GM12878 (cell line): ENCODE measurements around the gene STRBP. TPM values are rescaled to one million over a fixed set of nuclear protein-coding genes. Genes with fewer than 3 reads are reported as not detected.

Experiments
- ATAC-seq: fragments of 200-7000 bp; cut with Tn5 transposase; 3 replicates; pipeline ENCODE4 v1.9.1; 2020; ENCODE audit warnings: mild to moderate bottlenecking, moderate library complexity
- BruUV-seq: library from RNA; stranded (reverse); fragments of 400-500 nt; replicated peaks from 2 replicates; lab custom pipeline; 2021; lab: Mats Ljungman, UMichigan
- CTCF ChIA-PET: fragments of 300-600 bp; sonication (Branson Sonifier 250); formaldehyde crosslinking; extraction: SDS; loops from one replicate; lab custom pipeline; 2021; ENCODE audit warnings: inconsistent platforms; lab: Yijun Ruan, JAX
- POLR2A ChIA-PET: fragments of 350-600 bp; formaldehyde crosslinking; extraction: SDS; loops from one replicate; lab custom pipeline; 2021; ENCODE audit warnings: inconsistent platforms; lab: Charles Lee
- RAD21 ChIA-PET: fragments of 300-600 bp; sonication (Branson Sonifier 250); formaldehyde crosslinking; loops from one replicate; lab custom pipeline; 2023; ENCODE audit warnings: antibody characterized with exemption; ENCODE audit not compliant: unreplicated experiment; lab: Charles Lee
- SMC1A ChIA-PET: fragments of 300-600 bp; sonication (Branson Sonifier 250); formaldehyde crosslinking; loops from one replicate; lab custom pipeline; 2023; ENCODE audit not compliant: unreplicated experiment, uncharacterized antibody; lab: Charles Lee
- DNase-seq: peaks from one replicate; pipeline ENCODE4 v3.0.0-alpha.2; 2011; ENCODE audit warnings: low read depth, low spot score
- FAIRE-seq: peaks from 3 replicates; lab custom pipeline; 2011; peaks lifted over from hg19 to GRCh38; lab: Jason Lieb, UNC
- H2AFZ ChIP-seq: 2 replicates; pipeline ENCODE4 v1.6.0; 2011; ENCODE audit warnings: low read depth, low read length, control low read depth; ENCODE audit not compliant: control insufficient read depth
- H3K27ac ChIP-seq: 2 replicates; pipeline ENCODE4 v1.5.1; 2011; ENCODE audit warnings: control low read depth; ENCODE audit not compliant: control insufficient read depth, insufficient read depth
- H3K27me3 ChIP-seq, 2 experiments: replicated peaks in 1 of 2; 2 replicates each; pipeline versions ENCODE4 v1.6.0 to v1.6.1; 2011; ENCODE audit warnings: low read length in 1 of 2; ENCODE audit not compliant: control insufficient read depth in 2 of 2, insufficient read depth in 2 of 2
- H3K36me3 ChIP-seq, 2 experiments: 2 replicates each; pipeline ENCODE4 v1.5.1; 2011; ENCODE audit warnings: low read length in 1 of 2; ENCODE audit not compliant: control insufficient read depth in 2 of 2, insufficient read depth in 2 of 2
- H3K4me1 ChIP-seq: 2 replicates; pipeline ENCODE4 v1.6.1; 2011; ENCODE audit warnings: mild to moderate bottlenecking, low read length, moderate library complexity, mixed read lengths; ENCODE audit not compliant: control insufficient read depth, insufficient read depth
- H3K4me2 ChIP-seq: 2 replicates; pipeline ENCODE4 v1.6.0; 2011; ENCODE audit warnings: control low read depth; ENCODE audit not compliant: control insufficient read depth, insufficient read depth
- H3K4me3 ChIP-seq: fragments of 200-600 bp; sonication (generic); 2 replicates; pipeline ENCODE4 v1.5.1; 2016
- H3K79me2 ChIP-seq: 2 replicates; pipeline ENCODE4 v1.6.0; 2011; ENCODE audit warnings: low read length; ENCODE audit not compliant: control insufficient read depth, insufficient read depth
- H3K9ac ChIP-seq: 2 replicates; pipeline ENCODE4 v1.8.0; 2011; ENCODE audit warnings: low read length, control low read depth, mixed read lengths; ENCODE audit not compliant: control insufficient read depth, insufficient read depth
- H3K9me3 ChIP-seq: replicated peaks from 3 replicates; pipeline ENCODE4 v1.5.1; 2011; ENCODE audit warnings: mild to moderate bottlenecking, low read length; ENCODE audit not compliant: control insufficient read depth, insufficient read depth
- H4K20me1 ChIP-seq: 2 replicates; pipeline ENCODE4 v1.6.0; 2011; ENCODE audit not compliant: control insufficient read depth, insufficient read depth
- KAT2A ChIP-seq: conservative IDR thresholded peaks from 2 replicates; pipeline ENCODE4 v1.6.1; 2011; ENCODE audit warnings: low read depth, low read length; ENCODE audit not compliant: control insufficient read depth
- LARP7 ChIP-seq: fragments of 450-650 bp; IDR thresholded peaks from 2 replicates; pipeline ENCODE4 v1.6.1; 2017; ENCODE audit warnings: mild to moderate bottlenecking
- MYC ChIP-seq: IDR thresholded peaks from 2 replicates; pipeline ENCODE4 v1.6.1; 2011; ENCODE audit warnings: mild to moderate bottlenecking, low read length, moderate library complexity, inconsistent platforms; ENCODE audit not compliant: insufficient read depth, insufficient replicate concordance, insufficient read length, severe bottlenecking
- NFXL1 ChIP-seq: fragments of 450-650 bp; IDR thresholded peaks from 2 replicates; pipeline ENCODE4 v1.6.1; 2017; ENCODE audit warnings: antibody characterized with exemption, mild to moderate bottlenecking, borderline replicate concordance
- POLR2AphosphoS5 ChIP-seq: IDR thresholded peaks from 2 replicates; pipeline ENCODE4 v1.6.1; 2011; ENCODE audit warnings: mild to moderate bottlenecking, low read length, inconsistent platforms
- RAD21 ChIP-seq: IDR thresholded peaks from 2 replicates; pipeline ENCODE4 v1.6.1; 2011; ENCODE audit warnings: mild to moderate bottlenecking, low read depth, low read length, moderate library complexity; ENCODE audit not compliant: insufficient read depth
- RAD51 ChIP-seq: fragments of 450-650 bp; IDR thresholded peaks from 2 replicates; pipeline ENCODE4 v1.6.1; 2016; ENCODE audit warnings: moderate library complexity, mild to moderate bottlenecking, inconsistent platforms
- SREBF2 ChIP-seq: IDR thresholded peaks from 2 replicates; pipeline ENCODE4 v1.6.1; 2012; ENCODE audit warnings: mild to moderate bottlenecking, low read length
- YY1 ChIP-seq: IDR thresholded peaks from 2 replicates; pipeline ENCODE4 v1.6.1; 2011; ENCODE audit warnings: low read depth, mild to moderate bottlenecking, low read length
- ZNF217 ChIP-seq: fragments of 450-650 bp; IDR thresholded peaks from 2 replicates; pipeline ENCODE4 v1.6.1; 2017; ENCODE audit warnings: antibody characterized with exemption, mild to moderate bottlenecking
- ZNF24 ChIP-seq: fragments of 450-650 bp; IDR thresholded peaks from 2 replicates; pipeline ENCODE4 v1.6.1; 2017; ENCODE audit warnings: antibody characterized with exemption, mild to moderate bottlenecking
- WGBS: methylation state at CpG from one replicate; pipeline ENCODE4 v1.1.6; 2016; ENCODE audit warnings: low lambda C conversion rate; ENCODE audit not compliant: insufficient replicate concordance, insufficient coverage; ENCODE audit errors: missing lambda C conversion rate; 5-methylcytosine and 5-hydroxymethylcytosine counted together
- in situ Hi-C: fragments of 300-500 bp; cut with MboI; formaldehyde crosslinking; loops from 9 replicates; pipeline ENCODE4 v1.14.3; 2018; ENCODE audit warnings: mixed read lengths
- intact Hi-C: fragments of 100-400 bp; cut with micrococcal nuclease; formaldehyde crosslinking; loops from one replicate; pipeline ENCODE4 v1.14.2; 2022; ENCODE audit not compliant: unreplicated experiment
- polyA plus RNA-seq, 11 experiments: library from polyadenylated mRNA; depleted of rRNA in 4 of 11; unstranded in 6 of 11; stranded (reverse) in 5 of 11; fragments of >200 nt; fragmentation: Nextera tagmentation in 4 of 11; fragmentation: Illumina TruSeq in 1 of 11; extraction: Ambion mirVana in 4 of 11; extraction: Trizol in 1 of 11; gene quantifications; 1 replicate in 1 of 11; 2 replicates in 10 of 11; pipeline versions ENCODE4 v1.2.1 to v1.2.3, GENCODE V29; 2011 to 2016; ENCODE audit warnings: inconsistent platforms in 2 of 11, missing spikeins in 2 of 11, low read depth in 1 of 11
- total RNA-seq, 4 experiments: library from RNA; depleted of rRNA in 3 of 4; stranded (reverse); fragments of >200 nt in 3 of 4; fragmentation: Illumina TruSeq in 1 of 4; extraction: Trizol in 1 of 4; gene quantifications; 2 replicates each; pipeline versions ENCODE4 v1.2.1 to v1.2.3, GENCODE V29; 2013 to 2021
- TF ChIP-seq, protein P1 (sequence below): fragments of 450-650 bp; IDR thresholded peaks from 2 replicates; pipeline ENCODE4 v1.6.1; 2016; ENCODE audit warnings: mild to moderate bottlenecking
- TF ChIP-seq, protein P2 (sequence below), 3 experiments: IDR thresholded peaks in 2 of 3; conservative IDR thresholded peaks in 1 of 3; 2 replicates each; pipeline ENCODE4 v1.5.1; 2011; ENCODE audit warnings: low read depth in 3 of 3, low read length in 3 of 3, mild to moderate bottlenecking in 3 of 3, control low read depth in 2 of 3, moderate library complexity in 2 of 3, inconsistent platforms in 1 of 3, mixed read lengths in 1 of 3; ENCODE audit not compliant: control insufficient read depth in 2 of 3, insufficient read depth in 1 of 3; ENCODE audit errors: extremely low read depth in 1 of 3
- TF ChIP-seq, protein P3 (sequence below): fragments of 450-650 bp; conservative IDR thresholded peaks from 2 replicates; pipeline ENCODE4 v1.6.1; 2017; ENCODE audit warnings: mild to moderate bottlenecking, moderate library complexity
- TF ChIP-seq, protein P4 (sequence below): IDR thresholded peaks from 2 replicates; pipeline ENCODE4 v1.6.1; 2011; ENCODE audit warnings: low read depth, low read length, improper control_type of control experiment, borderline replicate concordance
- TF ChIP-seq, protein P5 (sequence below): fragments of 450-650 bp; IDR thresholded peaks from 2 replicates; pipeline ENCODE4 v1.6.1; 2014; ENCODE audit warnings: mild to moderate bottlenecking

Gene STRBP
- total and polyA plus RNA-seq, 10 of the 15 experiments (the other 5 are each of a cell fraction or from before 2014, with no cell fraction given) = 31.0 to 96.8 (median 71.4) TPM

DNA sequence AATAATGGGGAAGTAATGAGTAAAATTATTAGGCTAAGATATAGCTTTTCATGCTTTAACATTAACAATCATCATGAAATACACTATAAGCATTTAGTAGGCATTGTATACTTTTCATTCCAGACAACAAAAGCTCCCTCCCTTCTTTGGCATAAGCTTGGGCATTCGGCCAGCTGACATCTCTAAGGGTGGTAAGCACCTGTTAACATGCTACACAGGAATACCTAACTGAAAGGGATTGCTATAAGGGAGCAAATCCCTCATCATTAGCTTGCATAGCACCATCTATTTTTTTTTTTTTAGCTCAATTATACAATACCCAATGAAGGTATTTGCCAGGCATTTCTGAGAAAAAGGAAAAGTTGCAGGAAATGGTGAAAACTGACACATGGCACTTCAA is 16.6 kb downstream of the STRBP start:
- Histone ChIP-seq H3K4me2 (no peak overlapping the region), H3K9ac (no peak overlapping the region), H3K36me3 (no peaks in the 10 kb centered on the region), H3K9me3 (no peaks in the 10 kb centered on the region; the same call in 2 of the 3 replicates), H4K20me1 (no peaks in the 10 kb centered on the region; the same call in 1 of the 2 replicates), H3K27ac (no peak overlapping the region), H3K27me3 (no peaks in the 10 kb centered on the region), H2AFZ (no peak overlapping the region), H3K79me2 (peaks cover 80% of the 10 kb centered on the region), H3K4me1 (no peaks in the 10 kb centered on the region), H3K4me3 (no peak overlapping the region)
- in situ Hi-C loops = no loop called here
- ChIA-PET RAD21 (interaction anchor here (0.6 to 1.5 kb wide), 5 partner anchors 9 to 148 kb away, joined by 3 to 6 read pairs (median 3); no protein-coding TSS in a partner anchor), POLR2A (interaction anchor here (0.5 to 1.4 kb wide), 7 partner anchors 8 to 263 kb away, joined by 3 to 6 read pairs (median 4); no protein-coding TSS in a partner anchor), SMC1A (interaction anchor here (1.0 to 8.6 kb wide), 7 partner anchors 9 to 98 kb away, joined by 3 to 83 read pairs (median 6); partner anchors contain the start of gene STRBP), CTCF (interaction anchor here (0.6 to 2.2 kb wide), 9 partner anchors 9 to 169 kb away, joined by 3 to 14 read pairs (median 4); no protein-coding TSS in a partner anchor)
- no TSS peak for BruUV-seq
- no peak for FAIRE-seq
- 50% methylated on average over 1 of the region's 1 CpG for WGBS
- DNase-seq = no peak
- ATAC-seq = no peak
- intact Hi-C loops = no loop called here
- TF ChIP-seq, protein P1, sequence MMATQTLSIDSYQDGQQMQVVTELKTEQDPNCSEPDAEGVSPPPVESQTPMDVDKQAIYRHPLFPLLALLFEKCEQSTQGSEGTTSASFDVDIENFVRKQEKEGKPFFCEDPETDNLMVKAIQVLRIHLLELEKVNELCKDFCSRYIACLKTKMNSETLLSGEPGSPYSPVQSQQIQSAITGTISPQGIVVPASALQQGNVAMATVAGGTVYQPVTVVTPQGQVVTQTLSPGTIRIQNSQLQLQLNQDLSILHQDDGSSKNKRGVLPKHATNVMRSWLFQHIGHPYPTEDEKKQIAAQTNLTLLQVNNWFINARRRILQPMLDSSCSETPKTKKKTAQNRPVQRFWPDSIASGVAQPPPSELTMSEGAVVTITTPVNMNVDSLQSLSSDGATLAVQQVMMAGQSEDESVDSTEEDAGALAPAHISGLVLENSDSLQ = no peak
- TF ChIP-seq MYC (no peak), KAT2A (no peak), ZNF217 (no peak), RAD51 (no peak), SREBF2 (no peak), POLR2AphosphoS5 (no peak), RAD21 (no peak), LARP7 (no peak), YY1 (no peak), ZNF24 (no peak), NFXL1 (no peak)
- TF ChIP-seq, protein P2, sequence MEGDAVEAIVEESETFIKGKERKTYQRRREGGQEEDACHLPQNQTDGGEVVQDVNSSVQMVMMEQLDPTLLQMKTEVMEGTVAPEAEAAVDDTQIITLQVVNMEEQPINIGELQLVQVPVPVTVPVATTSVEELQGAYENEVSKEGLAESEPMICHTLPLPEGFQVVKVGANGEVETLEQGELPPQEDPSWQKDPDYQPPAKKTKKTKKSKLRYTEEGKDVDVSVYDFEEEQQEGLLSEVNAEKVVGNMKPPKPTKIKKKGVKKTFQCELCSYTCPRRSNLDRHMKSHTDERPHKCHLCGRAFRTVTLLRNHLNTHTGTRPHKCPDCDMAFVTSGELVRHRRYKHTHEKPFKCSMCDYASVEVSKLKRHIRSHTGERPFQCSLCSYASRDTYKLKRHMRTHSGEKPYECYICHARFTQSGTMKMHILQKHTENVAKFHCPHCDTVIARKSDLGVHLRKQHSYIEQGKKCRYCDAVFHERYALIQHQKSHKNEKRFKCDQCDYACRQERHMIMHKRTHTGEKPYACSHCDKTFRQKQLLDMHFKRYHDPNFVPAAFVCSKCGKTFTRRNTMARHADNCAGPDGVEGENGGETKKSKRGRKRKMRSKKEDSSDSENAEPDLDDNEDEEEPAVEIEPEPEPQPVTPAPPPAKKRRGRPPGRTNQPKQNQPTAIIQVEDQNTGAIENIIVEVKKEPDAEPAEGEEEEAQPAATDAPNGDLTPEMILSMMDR (IDR thresholded peaks at IDR 0.05 in 2 of 3, conservative IDR thresholded peaks at IDR 0.05 in 1 of 3; ENCODE audit: control insufficient read depth in 2 of 3, extremely low read depth in 1 of 3, insufficient read depth in 1 of 3, low read depth in 3 of 3, low read length in 3 of 3) = no peak
- TF ChIP-seq, protein P3, sequence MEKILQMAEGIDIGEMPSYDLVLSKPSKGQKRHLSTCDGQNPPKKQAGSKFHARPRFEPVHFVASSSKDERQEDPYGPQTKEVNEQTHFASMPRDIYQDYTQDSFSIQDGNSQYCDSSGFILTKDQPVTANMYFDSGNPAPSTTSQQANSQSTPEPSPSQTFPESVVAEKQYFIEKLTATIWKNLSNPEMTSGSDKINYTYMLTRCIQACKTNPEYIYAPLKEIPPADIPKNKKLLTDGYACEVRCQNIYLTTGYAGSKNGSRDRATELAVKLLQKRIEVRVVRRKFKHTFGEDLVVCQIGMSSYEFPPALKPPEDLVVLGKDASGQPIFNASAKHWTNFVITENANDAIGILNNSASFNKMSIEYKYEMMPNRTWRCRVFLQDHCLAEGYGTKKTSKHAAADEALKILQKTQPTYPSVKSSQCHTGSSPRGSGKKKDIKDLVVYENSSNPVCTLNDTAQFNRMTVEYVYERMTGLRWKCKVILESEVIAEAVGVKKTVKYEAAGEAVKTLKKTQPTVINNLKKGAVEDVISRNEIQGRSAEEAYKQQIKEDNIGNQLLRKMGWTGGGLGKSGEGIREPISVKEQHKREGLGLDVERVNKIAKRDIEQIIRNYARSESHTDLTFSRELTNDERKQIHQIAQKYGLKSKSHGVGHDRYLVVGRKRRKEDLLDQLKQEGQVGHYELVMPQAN = no peak
- TF ChIP-seq, protein P4, sequence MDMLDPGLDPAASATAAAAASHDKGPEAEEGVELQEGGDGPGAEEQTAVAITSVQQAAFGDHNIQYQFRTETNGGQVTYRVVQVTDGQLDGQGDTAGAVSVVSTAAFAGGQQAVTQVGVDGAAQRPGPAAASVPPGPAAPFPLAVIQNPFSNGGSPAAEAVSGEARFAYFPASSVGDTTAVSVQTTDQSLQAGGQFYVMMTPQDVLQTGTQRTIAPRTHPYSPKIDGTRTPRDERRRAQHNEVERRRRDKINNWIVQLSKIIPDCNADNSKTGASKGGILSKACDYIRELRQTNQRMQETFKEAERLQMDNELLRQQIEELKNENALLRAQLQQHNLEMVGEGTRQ = no peak
- TF ChIP-seq, protein P5, sequence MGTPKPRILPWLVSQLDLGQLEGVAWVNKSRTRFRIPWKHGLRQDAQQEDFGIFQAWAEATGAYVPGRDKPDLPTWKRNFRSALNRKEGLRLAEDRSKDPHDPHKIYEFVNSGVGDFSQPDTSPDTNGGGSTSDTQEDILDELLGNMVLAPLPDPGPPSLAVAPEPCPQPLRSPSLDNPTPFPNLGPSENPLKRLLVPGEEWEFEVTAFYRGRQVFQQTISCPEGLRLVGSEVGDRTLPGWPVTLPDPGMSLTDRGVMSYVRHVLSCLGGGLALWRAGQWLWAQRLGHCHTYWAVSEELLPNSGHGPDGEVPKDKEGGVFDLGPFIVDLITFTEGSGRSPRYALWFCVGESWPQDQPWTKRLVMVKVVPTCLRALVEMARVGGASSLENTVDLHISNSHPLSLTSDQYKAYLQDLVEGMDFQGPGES = no peak
